Activated CD8-positive, alpha-beta memory T cell treated with anti-CD3 and anti-CD28 coated beads for 36 hours (primary cell): ENCODE data around the gene GAP43. TPM values are rescaled to one million over a fixed set of nuclear protein-coding genes. Genes with fewer than 3 reads are reported as not detected.

Experiments used
- CTCF ChIA-PET: fragments of 350-600 bp; sonication (Branson Sonifier 250); formaldehyde crosslinking; loops from one replicate; lab custom pipeline; 2021; ENCODE audit warnings: antibody characterized with exemption; lab: Charles Lee
- POLR2A ChIA-PET: fragments of 350-600 bp; sonication (Branson Sonifier 250); formaldehyde crosslinking; loops from one replicate; lab custom pipeline; 2021; ENCODE audit warnings: antibody characterized with exemption; lab: Charles Lee
- total RNA-seq, 2 experiments: library from RNA; stranded (reverse); gene quantifications; one replicate each; pipeline ENCODE4 v1.2.3, GENCODE V29; 2021

Gene GAP43
- total RNA-seq, 2 experiments from 2014 or later: 0.10 TPM; not detected in 1

GRCh38 chr3:115626006-115626409 is 2.7 kb downstream of the GAP43 start:
- ChIA-PET POLR2A (no interaction called here), CTCF (no interaction called here)

- ChIA-PET POLR2A (no interaction called here), CTCF (no interaction called here)
Observed at GRCh38 chr3:115626721-115627120, 3.4 kb downstream of the GAP43 start.

GRCh38 chr3:115627180-115628074 is 4.1 kb downstream of the GAP43 start:
- POLR2A ChIA-PET: interaction anchor here (0.6 kb wide), 1 partner anchor 1518 kb away, joined by 6 read pairs; no protein-coding TSS in a partner anchor
- CTCF ChIA-PET: no interaction called here

- ChIA-PET CTCF (no interaction called here), POLR2A (no interaction called here)
Observed at GRCh38 chr3:115628075-115628412, 4.7 kb downstream of the GAP43 start.

DNA sequence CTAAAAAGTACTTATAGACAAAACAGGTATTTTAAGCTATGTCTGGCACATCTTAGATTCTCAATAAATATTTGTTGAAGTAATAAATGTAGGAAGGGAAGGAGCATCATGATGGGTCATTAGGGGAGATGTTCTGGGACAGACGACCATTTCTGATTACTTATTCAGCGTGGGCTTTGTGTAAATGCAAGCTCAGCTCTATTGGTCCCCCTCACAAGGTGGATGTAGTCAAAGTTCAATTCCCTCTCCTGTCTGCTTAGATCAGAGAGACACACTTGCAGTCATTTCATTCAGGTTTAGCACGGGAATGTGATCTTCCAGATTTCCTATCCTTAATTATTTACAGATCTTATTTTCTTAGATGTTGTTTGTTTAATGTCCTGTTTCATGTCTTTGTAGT is 7.5 kb downstream of the GAP43 start:
- CTCF ChIA-PET: no interaction called here
- POLR2A ChIA-PET: no interaction called here

DNA sequence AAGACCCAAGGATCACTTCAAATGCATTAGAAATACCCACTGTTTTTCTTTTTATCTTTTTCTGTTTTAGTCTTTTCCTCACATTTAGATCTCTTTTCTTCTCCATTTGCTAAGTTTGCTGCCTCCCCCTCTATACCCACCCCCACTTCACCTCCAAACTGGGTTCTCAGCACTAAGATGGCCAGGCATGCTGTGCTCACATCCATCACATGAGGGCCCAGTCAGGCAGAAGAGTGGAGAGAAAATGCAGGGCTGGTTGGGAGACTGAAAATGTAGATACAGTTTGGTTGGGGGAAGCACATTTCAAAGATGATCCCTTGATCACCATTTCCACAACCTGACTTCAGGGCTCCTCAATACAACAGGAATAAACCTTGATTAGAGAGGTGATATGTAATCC is 8.7 kb downstream of the GAP43 start:
- ChIA-PET POLR2A (no interaction called here), CTCF (no interaction called here)

DNA sequence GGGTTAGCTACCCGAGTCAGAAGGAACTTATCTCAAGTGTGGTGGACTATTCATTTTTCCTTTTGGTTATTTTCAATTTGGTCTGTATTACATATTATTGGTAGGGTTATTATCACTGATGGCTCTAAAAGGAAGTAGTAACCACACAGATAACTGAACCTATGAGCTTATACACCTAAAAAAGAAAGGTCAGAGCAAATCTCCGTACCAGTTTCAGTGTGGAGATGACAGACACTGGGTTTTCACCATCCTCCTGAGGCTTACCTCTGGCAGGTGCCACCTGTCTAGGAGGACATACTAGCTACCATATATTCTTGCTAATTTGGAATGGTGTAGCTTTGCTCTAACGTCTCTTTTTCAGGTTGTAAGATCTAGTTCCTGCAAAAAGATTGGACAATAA is 10.2 kb downstream of the GAP43 start:
- ChIA-PET POLR2A (no interaction called here), CTCF (interaction anchor here (1.1 kb wide), 1 partner anchor 54 kb away, joined by 3 read pairs; no protein-coding TSS in a partner anchor)

- CTCF ChIA-PET: interaction anchor here (1.1 kb wide), 1 partner anchor 55 kb away, joined by 3 read pairs; no protein-coding TSS in a partner anchor
- POLR2A ChIA-PET: no interaction called here
Observed at GRCh38 chr3:115634052-115634451, 10.7 kb downstream of the GAP43 start.

- POLR2A ChIA-PET: no interaction called here
Observed at GRCh38 chr3:115635406-115635805, 12.1 kb downstream of the GAP43 start.

DNA sequence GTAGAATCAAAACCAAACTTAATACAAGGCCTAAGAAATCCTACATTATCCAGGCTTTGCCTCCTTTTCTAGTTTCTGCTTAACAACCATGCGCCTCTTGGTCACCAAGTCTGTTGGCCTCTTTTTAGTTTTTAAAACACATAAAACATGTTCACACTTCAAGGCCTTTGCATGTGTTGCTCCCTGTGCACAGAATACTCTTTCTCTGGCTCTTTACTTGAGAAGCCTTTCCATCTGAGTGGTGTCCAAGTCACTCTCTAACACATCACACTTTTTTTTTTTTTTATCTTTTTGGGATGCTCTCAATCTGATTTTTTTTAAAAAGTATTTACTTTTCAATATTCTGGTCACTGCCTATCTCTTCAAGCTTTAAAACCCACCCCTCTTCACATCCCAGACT is 14.9 kb downstream of the GAP43 start:
- POLR2A ChIA-PET: no interaction called here

More at GRCh38 chr3:115635406-115635805, 12.1 kb downstream of the GAP43 start:
- CTCF ChIA-PET: no interaction called here

DNA sequence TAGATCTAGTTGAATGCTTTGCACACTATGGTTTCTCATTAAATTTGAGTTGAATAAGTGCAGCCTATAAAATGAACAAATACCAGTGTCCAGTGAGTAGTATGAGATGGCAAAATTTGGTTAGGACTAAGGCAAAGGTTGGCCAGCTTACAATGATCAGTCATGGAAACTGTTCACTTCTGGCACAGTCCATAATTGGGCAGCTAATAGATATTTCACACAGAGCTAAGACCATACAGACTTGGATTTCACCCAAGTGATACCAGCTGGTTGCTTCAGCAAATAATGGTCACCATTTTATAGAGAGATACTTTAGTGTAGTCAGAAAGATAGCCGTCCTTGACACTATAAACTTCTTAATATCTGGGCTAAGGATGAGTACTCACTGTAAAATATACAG is 15.7 kb downstream of the GAP43 start:
- POLR2A ChIA-PET: no interaction called here
- CTCF ChIA-PET: interaction anchor here (0.9 kb wide), 1 partner anchor 492 kb away, joined by 3 read pairs; the partner anchor contains the start of gene ZBTB20

More for the DNA sequence above, 14.9 kb downstream of the GAP43 start:
- CTCF ChIA-PET: interaction anchor here (0.9 kb wide), 1 partner anchor 491 kb away, joined by 3 read pairs; the partner anchor contains the start of gene ZBTB20

GRCh38 chr3:115644391-115644790 is 21.1 kb downstream of the GAP43 start:
- ChIA-PET CTCF (no interaction called here), POLR2A (no interaction called here)

- CTCF ChIA-PET: no interaction called here
- POLR2A ChIA-PET: no interaction called here
Observed at GRCh38 chr3:115646027-115646690, 22.8 kb downstream of the GAP43 start.

DNA sequence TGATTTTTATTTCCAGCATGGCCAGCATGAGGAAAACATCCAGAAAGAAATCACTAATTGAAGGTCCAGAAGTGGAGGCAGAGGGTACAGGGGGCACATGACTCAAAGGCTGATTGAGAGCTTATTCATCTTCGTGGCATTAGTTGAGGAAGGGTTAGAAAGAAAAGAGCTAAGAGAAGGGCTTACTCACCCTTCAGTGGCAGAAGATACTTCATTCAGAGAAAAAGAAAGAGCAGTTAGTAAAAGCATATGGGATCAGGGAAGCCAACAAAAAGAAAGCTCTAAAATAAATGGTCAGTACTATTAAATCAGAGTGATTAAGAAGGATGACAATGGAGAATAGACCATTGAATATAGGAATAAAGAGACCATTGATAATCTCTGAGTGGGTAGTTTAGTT is 25.2 kb downstream of the GAP43 start:
- ChIA-PET POLR2A (no interaction called here), CTCF (no interaction called here)

DNA sequence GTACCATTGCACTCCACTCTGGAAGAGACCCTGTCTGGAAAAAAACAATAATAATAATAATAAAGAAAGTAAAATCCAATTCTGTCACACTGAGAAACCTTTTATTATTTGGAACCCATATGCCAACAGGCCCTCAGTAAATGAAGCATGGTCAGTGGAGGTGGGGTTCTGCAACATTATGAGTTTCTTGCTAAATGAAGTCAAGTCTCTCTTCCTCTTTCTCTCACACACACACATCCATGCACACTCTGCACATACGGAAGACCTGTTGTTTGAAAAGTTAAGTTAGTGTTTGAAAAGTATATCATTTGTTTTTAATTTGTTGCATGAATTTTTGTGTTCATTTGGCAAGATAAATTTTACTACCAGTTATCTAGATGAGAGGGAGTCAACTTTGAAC is 27.8 kb downstream of the GAP43 start:
- ChIA-PET POLR2A (no interaction called here), CTCF (no interaction called here)

DNA sequence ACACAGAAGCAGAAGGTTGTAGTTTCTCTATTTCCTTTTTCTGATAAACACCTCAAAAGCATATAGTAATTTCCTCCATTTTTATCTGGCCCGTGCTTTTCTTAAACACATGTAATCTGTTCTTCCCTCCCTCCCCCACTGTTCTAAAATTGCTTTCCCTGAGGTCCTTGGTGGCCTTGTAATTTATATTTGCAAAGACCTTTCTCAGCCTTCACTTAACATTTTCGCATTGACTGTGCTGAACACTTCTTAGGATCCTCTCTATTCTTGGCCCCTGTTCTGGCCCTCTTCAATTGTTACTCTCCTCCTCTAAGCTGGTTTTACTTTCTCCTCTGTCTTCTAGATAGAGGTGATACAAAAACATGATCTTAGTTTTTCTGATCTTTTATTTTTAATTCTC is 28.3 kb downstream of the GAP43 start:
- CTCF ChIA-PET: no interaction called here
- POLR2A ChIA-PET: no interaction called here

DNA sequence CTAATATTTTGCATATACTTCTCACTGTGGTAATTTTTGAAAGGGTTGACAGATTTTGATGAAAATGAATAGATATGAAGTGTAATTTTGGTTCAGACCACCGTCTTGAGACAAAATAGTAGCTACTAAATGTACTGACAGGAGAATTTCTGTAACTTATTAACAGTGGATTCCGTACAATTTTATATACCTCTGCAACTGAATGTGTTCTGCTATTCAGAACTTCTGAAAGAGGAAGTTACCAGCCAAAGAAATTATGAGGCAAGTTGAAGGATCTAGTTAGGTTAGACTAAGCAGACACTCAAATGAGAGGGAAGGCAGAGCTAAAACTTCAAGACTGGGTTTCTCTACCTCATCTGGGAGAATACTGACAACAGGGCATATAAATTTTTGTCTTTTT is 29.4 kb downstream of the GAP43 start:
- POLR2A ChIA-PET: no interaction called here
- CTCF ChIA-PET: no interaction called here

- CTCF ChIA-PET: no interaction called here
- POLR2A ChIA-PET: no interaction called here
Observed at GRCh38 chr3:115655761-115656282, 32.5 kb downstream of the GAP43 start.

GRCh38 chr3:115657168-115657567 is 33.9 kb downstream of the GAP43 start:
- ChIA-PET POLR2A (no interaction called here), CTCF (interaction anchor here (0.7 to 1.3 kb wide), 2 partner anchors 36 to 128 kb away, joined by 3 to 4 read pairs; no protein-coding TSS in a partner anchor)

GRCh38 chr3:115658032-115658336 is 34.7 kb downstream of the GAP43 start:
- ChIA-PET POLR2A (no interaction called here), CTCF (interaction anchor here (1.3 kb wide), 1 partner anchor 35 kb away, joined by 4 read pairs; no protein-coding TSS in a partner anchor)
